AG10803 (cell line): ENCODE measurements around the gene SORT1.

Experiments
- DNase-seq: peaks from one replicate; pipeline ENCODE4 v3.0.0; 2010; ENCODE audit warnings: low read depth
- H3K4me3 ChIP-seq: 2 replicates; pipeline ENCODE4 v1.5.1; 2011; ENCODE audit warnings: mild to moderate bottlenecking, low read length, control low read depth
- CTCF ChIP-seq: conservative IDR thresholded peaks from 2 replicates; pipeline ENCODE4 v1.5.1; 2011; ENCODE audit warnings: mild to moderate bottlenecking, low read length, control low read depth, inconsistent platforms

SORT1 gene

GRCh38 chr1:109283748-109284600 lies 113.7 kb downstream of the SORT1 start:
- TF ChIP-seq CTCF, result no peak
- peak; percentile 15 for DNase-seq
- H3K4me3 ChIP-seq, result peak overlapping the region; percentile 93

GRCh38 chr1:109282952-109283747 lies 114.6 kb downstream of the SORT1 start, which contains the start of gene PSRC1:
Gene PSRC1, minus strand, starts transcription at chr1:109283145.
- H3K4me3 ChIP-seq, result peak within 1 kb of the TSS; percentile 93
- peak; percentile 60 for TF ChIP-seq CTCF
- DNase-seq, result peak; percentile 96

GRCh38 chr1:109282497-109282951 lies 115.2 kb downstream of the SORT1 start:
- no peak for DNase-seq
- TF ChIP-seq CTCF, result no peak

GRCh38 chr1:109281680-109282496 lies 115.8 kb downstream of the SORT1 start:
- peak overlapping the region; percentile 93 for H3K4me3 ChIP-seq
- no peak for TF ChIP-seq CTCF
- peak; percentile 45 for DNase-seq

More at GRCh38 chr1:109282497-109282951, 115.2 kb downstream of the SORT1 start:
- peak overlapping the region; percentile 93 for H3K4me3 ChIP-seq

GRCh38 chr1:109280862-109281261 lies 116.9 kb downstream of the SORT1 start:
- no peak for TF ChIP-seq CTCF
- no peak for DNase-seq
- no peak overlapping the region for H3K4me3 ChIP-seq

- no peak for TF ChIP-seq CTCF
- no peak overlapping the region for H3K4me3 ChIP-seq
- DNase-seq, result no peak
Observed at GRCh38 chr1:109279615-109280278, 118.0 kb downstream of the SORT1 start.
